GM19438 (cell line): ENCODE data around the gene CLRN2.

Experiments used
- ATAC-seq: cut with Tn5 transposase; IDR thresholded peaks from one replicate; pipeline ENCODE4 v1.9.1; 2021; ENCODE audit warnings: low read depth; ENCODE audit not compliant: unreplicated experiment

Gene CLRN2

GRCh38 chr4:17514865-17515264 lies at the start of gene CLRN2:
Gene CLRN2, plus strand, starts transcription at chr4:17515165. Its CDS starts 102 bp downstream, at chr4:17515267.
- no peak for ATAC-seq

GRCh38 chr4:17468619-17469221 lies 46.2 kb upstream of the CLRN2 start:
- ATAC-seq = no peak

GRCh38 chr4:17469931-17470674 lies 44.9 kb upstream of the CLRN2 start:
- ATAC-seq = no peak

- ATAC-seq = no peak
Observed at GRCh38 chr4:17475481-17475880, 39.5 kb upstream of the CLRN2 start.

GRCh38 chr4:17476853-17477252 lies 38.1 kb upstream of the CLRN2 start:
- no peak for ATAC-seq

- ATAC-seq = no peak
Observed at GRCh38 chr4:17477774-17478472, 37.0 kb upstream of the CLRN2 start.

- no peak for ATAC-seq
Observed at GRCh38 chr4:17480210-17480927, 34.6 kb upstream of the CLRN2 start.

GRCh38 chr4:17480955-17481354 lies 34.0 kb upstream of the CLRN2 start:
- ATAC-seq = no peak

GRCh38 chr4:17482716-17483115 lies 32.2 kb upstream of the CLRN2 start:
- ATAC-seq = no peak

GRCh38 chr4:17489123-17489522 lies 25.8 kb upstream of the CLRN2 start:
- ATAC-seq = no peak

- no peak for ATAC-seq
Observed at GRCh38 chr4:17489721-17490120, 25.2 kb upstream of the CLRN2 start.

GRCh38 chr4:17490575-17491059 lies 24.3 kb upstream of the CLRN2 start:
- no peak for ATAC-seq

- no peak for ATAC-seq
Observed at GRCh38 chr4:17491196-17491595, 23.8 kb upstream of the CLRN2 start.

GRCh38 chr4:17492058-17492741 lies 22.8 kb upstream of the CLRN2 start:
- ATAC-seq = no peak

GRCh38 chr4:17492876-17493275 lies 22.1 kb upstream of the CLRN2 start:
- no peak for ATAC-seq

- no peak for ATAC-seq
Observed at GRCh38 chr4:17493619-17494018, 21.3 kb upstream of the CLRN2 start.

GRCh38 chr4:17494258-17495190 lies 20.4 kb upstream of the CLRN2 start:
- ATAC-seq = no peak

- ATAC-seq = no peak
Observed at GRCh38 chr4:17497890-17498523, 17.0 kb upstream of the CLRN2 start.

GRCh38 chr4:17500574-17500973 lies 14.4 kb upstream of the CLRN2 start:
- no peak for ATAC-seq
